ENCODE results near the gene SCUBE3.

The SCUBE3 gene

GRCh38 chr6:35220711-35221110, 7.0 kb downstream of the SCUBE3 start:
- TF ChIP-seq CTCF (IDR thresholded peaks at IDR 0.05; ENCODE audit: low read length, missing control alignments) = no peak
- H3K4me3 ChIP-seq (replicated peaks; ENCODE audit: low read depth, low read length) = no peak overlapping the region
- no peak for DNase-seq (ENCODE audit: low read depth)

- TF ChIP-seq CTCF (IDR thresholded peaks at IDR 0.05; ENCODE audit: low read length, missing control alignments) = no peak
- no peak overlapping the region for H3K4me3 ChIP-seq (replicated peaks; ENCODE audit: low read depth, low read length)
- DNase-seq (ENCODE audit: low read depth) = no peak
Observed at GRCh38 chr6:35223396-35223795, 9.6 kb downstream of the SCUBE3 start.

GRCh38 chr6:35224720-35225119, 11.0 kb downstream of the SCUBE3 start:
- no peak for TF ChIP-seq CTCF (IDR thresholded peaks at IDR 0.05; ENCODE audit: low read length, missing control alignments)
- no peak for DNase-seq (ENCODE audit: low read depth)
- no peak overlapping the region for H3K4me3 ChIP-seq (replicated peaks; ENCODE audit: low read depth, low read length)

- TF ChIP-seq CTCF (IDR thresholded peaks at IDR 0.05; ENCODE audit: low read length, missing control alignments) = no peak
- no peak overlapping the region for H3K4me3 ChIP-seq (replicated peaks; ENCODE audit: low read depth, low read length)
- no peak for DNase-seq (ENCODE audit: low read depth)
Observed at GRCh38 chr6:35228481-35228880, 14.7 kb downstream of the SCUBE3 start.

GRCh38 chr6:35229304-35229703, 15.5 kb downstream of the SCUBE3 start:
- H3K4me3 ChIP-seq (replicated peaks; ENCODE audit: low read depth, low read length) = no peak overlapping the region
- no peak for DNase-seq (ENCODE audit: low read depth)
- TF ChIP-seq CTCF (IDR thresholded peaks at IDR 0.05; ENCODE audit: low read length, missing control alignments) = no peak

GRCh38 chr6:35230498-35230897, 16.7 kb downstream of the SCUBE3 start:
- no peak for TF ChIP-seq CTCF (IDR thresholded peaks at IDR 0.05; ENCODE audit: low read length, missing control alignments)
- H3K4me3 ChIP-seq (replicated peaks; ENCODE audit: low read depth, low read length) = no peak overlapping the region
- no peak for DNase-seq (ENCODE audit: low read depth)

GRCh38 chr6:35230950-35231349, 17.2 kb downstream of the SCUBE3 start:
- TF ChIP-seq CTCF (IDR thresholded peaks at IDR 0.05; ENCODE audit: low read length, missing control alignments) = no peak
- H3K4me3 ChIP-seq (replicated peaks; ENCODE audit: low read depth, low read length) = no peak overlapping the region
- peak; percentile 18 for DNase-seq (ENCODE audit: low read depth)

All from fibroblast of pulmonary artery (primary cell).